HG02981 (cell line): ENCODE results near the gene WWTR1.

Experiments used
- ATAC-seq: cut with Tn5 transposase; IDR thresholded peaks from one replicate; pipeline ENCODE4 v1.9.1; 2021; ENCODE audit warnings: mild to moderate bottlenecking, moderate library complexity; ENCODE audit not compliant: unreplicated experiment

The WWTR1 gene

GRCh38 chr3:149506540-149506939 lies 151.3 kb downstream of the WWTR1 start:
- ATAC-seq = no peak

- no peak for ATAC-seq
Measured at GRCh38 chr3:149502438-149502837, 155.4 kb downstream of the WWTR1 start.

- no peak for ATAC-seq
Measured at GRCh38 chr3:149501524-149501923, 156.3 kb downstream of the WWTR1 start.

- no peak for ATAC-seq
Measured at GRCh38 chr3:149497966-149498670, 159.7 kb downstream of the WWTR1 start.

GRCh38 chr3:149496891-149497290 lies 160.9 kb downstream of the WWTR1 start:
- ATAC-seq = no peak

GRCh38 chr3:149495581-149496125 lies 162.2 kb downstream of the WWTR1 start:
- ATAC-seq = no peak

- ATAC-seq = no peak
Measured at GRCh38 chr3:149494759-149495580, 162.9 kb downstream of the WWTR1 start.

GRCh38 chr3:149494022-149494758 lies 163.6 kb downstream of the WWTR1 start:
- no peak for ATAC-seq

GRCh38 chr3:149493315-149494021 lies 164.4 kb downstream of the WWTR1 start:
- ATAC-seq = no peak

- no peak for ATAC-seq
Measured at GRCh38 chr3:149490260-149490971, 167.4 kb downstream of the WWTR1 start.

GRCh38 chr3:149489060-149489690 lies 168.7 kb downstream of the WWTR1 start:
- no peak for ATAC-seq

- peak; percentile 81 for ATAC-seq
Measured at GRCh38 chr3:149487598-149488197, 170.1 kb downstream of the WWTR1 start.

GRCh38 chr3:149486726-149487125 lies 171.1 kb downstream of the WWTR1 start:
- no peak for ATAC-seq

GRCh38 chr3:149481491-149481890 lies 176.3 kb downstream of the WWTR1 start:
- no peak for ATAC-seq

GRCh38 chr3:149481056-149481455 lies 176.8 kb downstream of the WWTR1 start:
- ATAC-seq = no peak

GRCh38 chr3:149480326-149481017 lies 177.4 kb downstream of the WWTR1 start:
- ATAC-seq = peak; percentile 91

- ATAC-seq = no peak
Measured at GRCh38 chr3:149479621-149480325, 178.1 kb downstream of the WWTR1 start.

- no peak for ATAC-seq
Measured at GRCh38 chr3:149476225-149476624, 181.6 kb downstream of the WWTR1 start.
